ENCODE data around the gene FRMD5.
"Not testable (repeated sequence)": the region's sequence is repeated elsewhere in the genome, so short reads cannot be mapped to it uniquely, and the experiment has no call there.

The FRMD5 gene

DNA sequence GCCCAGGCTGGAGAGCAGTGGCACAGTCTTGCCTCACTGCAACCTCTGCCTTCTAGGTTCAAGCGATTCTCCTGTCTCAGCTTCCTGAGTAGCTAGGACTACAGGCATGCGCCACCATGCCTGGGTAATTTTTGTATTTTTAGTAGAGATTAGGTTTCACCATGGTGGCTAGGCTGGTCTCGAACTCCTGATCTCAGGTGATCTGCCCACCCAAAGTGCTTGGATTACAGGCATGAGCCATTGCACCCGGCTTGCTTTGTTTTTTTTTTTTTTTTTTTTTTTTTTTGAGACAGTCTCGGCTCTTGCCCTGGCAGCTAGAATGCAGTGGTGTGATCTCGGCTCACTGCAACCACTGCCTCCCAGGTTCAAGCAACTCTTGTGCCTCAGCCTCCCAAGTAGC is 362.6 kb downstream of the FRMD5 start:
- not testable (repeated sequence) for DNase-seq (ENCODE audit: low spot score)

DNA sequence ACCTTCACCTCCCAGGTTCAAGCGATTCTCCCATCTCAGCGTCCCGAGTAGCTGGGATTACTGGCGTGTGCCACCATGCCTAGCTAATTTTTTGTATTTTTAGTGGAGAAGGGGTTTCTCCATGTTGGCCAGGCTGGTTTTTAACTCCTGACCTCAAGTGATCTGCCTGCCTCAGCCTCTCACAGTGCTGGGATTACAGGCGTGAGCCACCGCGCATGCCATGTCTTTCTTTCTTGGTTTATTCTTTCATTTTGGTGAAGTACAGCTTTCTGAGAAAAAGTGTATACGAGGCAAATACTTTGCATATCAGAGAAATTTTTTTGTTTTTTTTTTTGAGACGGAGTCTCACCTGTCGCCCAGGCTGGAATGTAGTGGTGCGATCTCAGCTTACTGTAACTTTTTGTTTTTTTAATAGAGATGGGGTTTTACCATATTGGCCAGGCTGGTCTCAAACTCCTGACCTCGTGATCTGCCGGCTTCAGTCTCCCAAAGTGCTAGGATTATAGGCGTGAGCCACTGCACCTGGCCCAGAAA is 363.5 kb downstream of the FRMD5 start:
- not testable (repeated sequence) for DNase-seq (ENCODE audit: low spot score)

- not testable (repeated sequence) for DNase-seq (ENCODE audit: low spot score)
Measured at GRCh38 chr15:43830691-43831275, 364.3 kb downstream of the FRMD5 start.

DNA sequence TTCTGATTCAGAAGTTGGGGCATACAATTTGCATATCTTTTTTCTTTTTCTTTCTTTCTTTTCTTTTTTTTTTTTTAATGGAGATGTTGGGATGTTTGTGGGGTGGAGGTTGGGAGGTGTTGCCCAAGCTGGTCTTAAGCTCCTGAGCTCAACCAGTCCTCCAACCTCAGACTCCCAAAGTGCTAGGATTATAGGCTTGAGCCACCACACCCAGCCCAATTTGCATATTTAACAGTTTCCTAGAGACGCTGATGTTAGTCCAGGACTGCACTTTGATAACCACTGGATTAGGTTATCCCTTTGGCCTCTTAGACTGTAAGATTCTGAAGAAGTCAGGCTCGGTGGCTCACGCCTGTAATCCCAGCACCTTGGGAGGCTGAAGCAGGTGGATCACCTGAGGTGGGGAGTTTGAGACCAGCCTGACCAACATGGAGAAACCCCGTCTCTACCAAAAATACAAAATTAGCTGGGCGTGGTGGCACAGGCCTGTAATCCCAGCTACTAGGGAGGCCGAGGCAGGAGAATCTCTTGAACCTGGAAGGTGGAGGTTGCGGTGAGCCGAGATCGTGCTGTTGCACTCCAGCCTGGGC is 365.0 kb downstream of the FRMD5 start:
- not testable (repeated sequence) for DNase-seq (ENCODE audit: low spot score)

- DNase-seq (ENCODE audit: low spot score), result peak; percentile 10
Measured at GRCh38 chr15:43828061-43828657, 366.9 kb downstream of the FRMD5 start.

DNA sequence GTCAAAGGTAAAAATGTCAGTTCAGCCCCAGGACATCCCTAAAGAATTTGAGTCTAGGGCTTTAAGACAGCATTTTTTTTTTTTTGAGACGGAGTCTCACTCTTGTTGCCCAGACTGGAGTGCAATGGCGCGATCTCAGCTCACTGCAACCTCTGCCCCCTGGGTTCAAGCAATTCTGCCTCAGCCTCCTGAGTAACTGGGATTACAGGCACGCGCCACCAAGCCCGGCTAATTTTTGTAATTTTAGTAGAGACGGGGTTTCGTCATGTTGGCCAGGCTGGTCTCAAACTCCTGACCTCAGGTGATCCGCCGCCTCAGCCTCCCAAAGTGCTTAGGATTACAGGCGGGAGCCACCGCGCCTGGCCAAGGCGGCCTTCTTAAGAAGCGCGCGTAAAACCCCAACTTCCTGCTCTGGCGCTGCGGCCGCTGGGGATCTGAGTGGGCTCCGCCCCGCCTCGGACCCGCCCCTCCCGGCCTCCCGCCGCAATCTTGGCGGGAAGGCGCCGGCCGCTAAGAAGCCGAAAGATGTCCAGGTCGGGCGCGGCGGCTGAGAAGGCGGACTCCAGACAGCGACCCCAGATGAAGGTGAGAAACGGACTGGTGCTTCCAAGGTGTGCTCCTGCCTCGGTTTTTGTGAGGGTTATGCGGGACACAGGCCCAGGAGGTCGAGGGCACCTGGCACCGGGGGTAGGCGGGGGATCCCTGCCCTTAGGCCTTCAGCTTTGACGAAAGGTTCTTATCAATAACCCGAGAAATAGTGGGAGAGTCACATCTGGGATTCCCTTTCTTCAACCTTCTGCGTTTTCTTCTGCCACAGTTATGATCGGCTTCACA is 368.3 kb downstream of the FRMD5 start, which contains the start of gene WDR76:
Gene WDR76, plus strand, starts transcription at position 495 of the 834 bp plus-strand sequence. Its CDS starts 31 bp downstream, at position 526.
- peak; percentile 84 for DNase-seq (ENCODE audit: low spot score)

DNA sequence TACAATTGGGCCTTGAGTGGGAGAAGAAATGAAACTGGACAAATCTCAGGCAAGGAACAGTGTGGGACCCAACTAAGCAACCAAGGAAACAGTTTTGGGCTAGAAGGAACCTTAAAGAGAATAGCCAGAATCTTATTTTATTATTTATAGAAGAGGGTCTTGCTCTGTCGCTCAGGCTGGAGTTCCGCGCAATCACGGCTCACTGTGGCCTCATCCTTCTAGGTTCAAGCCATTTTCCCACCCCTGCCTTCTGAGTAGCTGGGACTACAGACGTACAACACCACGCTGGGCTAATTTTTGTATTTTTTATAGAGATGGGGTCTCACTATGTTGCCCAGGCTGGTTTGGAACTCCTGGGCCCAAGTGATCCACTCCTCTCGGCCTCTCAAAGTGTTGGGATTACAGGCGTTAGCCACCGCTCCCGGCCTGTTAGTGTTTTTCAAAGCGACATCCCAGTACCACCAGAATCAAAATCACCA is 369.0 kb downstream of the FRMD5 start:
- DNase-seq (ENCODE audit: low spot score), result no peak

- not testable (repeated sequence) for DNase-seq (ENCODE audit: low spot score)
Measured at GRCh38 chr15:43825305-43825704, 369.8 kb downstream of the FRMD5 start.

GRCh38 chr15:43824302-43825246 is 370.5 kb downstream of the FRMD5 start, which contains the start of gene MFAP1:
Gene MFAP1, minus strand, starts transcription at chr15:43824690. Its CDS starts 121 bp downstream, at chr15:43824569.
- peak; percentile 97 for DNase-seq (ENCODE audit: low spot score)

GRCh38 chr15:43821505-43821904 is 373.6 kb downstream of the FRMD5 start:
- no peak for DNase-seq (ENCODE audit: low spot score)

Measured in AG08396 (cell line).